IPS DF 6.9 (cell line): ENCODE results near the gene ARID1B.

Experiments
- DNase-seq: peaks from one replicate; pipeline ENCODE4 v3.0.0-alpha.2; 2013; ENCODE audit warnings: low read depth, low spot score
- H3K27ac ChIP-seq: one replicate; pipeline ENCODE4 v1.5.1; 2013; ENCODE audit warnings: low read length, control low read depth
- H3K27me3 ChIP-seq: 2 replicates; pipeline ENCODE4 v1.6.1; 2013; ENCODE audit warnings: mild to moderate bottlenecking, low read length; ENCODE audit not compliant: control insufficient read depth, insufficient read depth
- H3K36me3 ChIP-seq: 2 replicates; pipeline ENCODE4 v1.6.1; 2013; ENCODE audit warnings: low read length; ENCODE audit not compliant: control insufficient read depth, insufficient read depth
- H3K4me1 ChIP-seq: 2 replicates; pipeline ENCODE4 v1.6.1; 2013; ENCODE audit warnings: low read length; ENCODE audit not compliant: control insufficient read depth, insufficient read depth
- H3K4me3 ChIP-seq: 2 replicates; pipeline ENCODE4 v1.5.1; 2013; ENCODE audit warnings: mild to moderate bottlenecking, low read length
- H3K9me3 ChIP-seq: 2 replicates; pipeline ENCODE4 v1.6.1; 2013; ENCODE audit warnings: low read length, inconsistent platforms; ENCODE audit not compliant: control insufficient read depth, insufficient read depth
- WGBS: extraction: QIAGEN DNeasy Blood & Tissue Kit; methylation state at CpG from one replicate; pipeline ENCODE4 v1.1.7; 2013; ENCODE audit warnings: mixed read lengths, missing lambda C conversion rate; ENCODE audit not compliant: insufficient read length, insufficient coverage; 5-methylcytosine and 5-hydroxymethylcytosine counted together

Gene ARID1B

DNA sequence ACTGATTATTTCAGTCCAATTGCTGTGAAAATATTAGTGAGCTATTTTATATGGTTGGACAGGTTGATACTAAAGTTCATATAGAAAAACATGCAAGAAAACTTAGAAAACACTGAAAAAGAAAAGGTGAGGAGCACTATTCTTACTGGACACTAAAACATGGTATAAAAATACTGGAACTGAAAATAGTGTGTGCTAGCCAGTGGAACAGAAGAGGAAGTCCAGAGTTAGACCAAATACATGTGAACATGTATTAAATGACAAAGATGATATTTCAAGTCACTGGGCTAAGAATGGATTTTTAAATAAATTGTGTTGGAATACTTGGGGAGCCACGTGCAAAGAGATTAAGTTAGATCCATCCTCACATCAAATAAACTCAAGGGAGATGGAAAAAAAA is 327.6 kb downstream of the ARID1B start:
- no peaks in the 10 kb centered on the region for H3K36me3 ChIP-seq
- H3K27me3 ChIP-seq: no peaks in the 10 kb centered on the region
- H3K27ac ChIP-seq: no peak overlapping the region
- WGBS: no CpG with 5 or more reads among the region's 1 CpG
- H3K9me3 ChIP-seq: no peaks in the 10 kb centered on the region
- no peak for DNase-seq
- no peaks in the 10 kb centered on the region for H3K4me1 ChIP-seq
- H3K4me3 ChIP-seq: no peak overlapping the region

GRCh38 chr6:157106487-157106886 is 329.3 kb downstream of the ARID1B start:
- Histone ChIP-seq H3K27ac (no peak overlapping the region), H3K4me1 (no peaks in the 10 kb centered on the region), H3K27me3 (no peaks in the 10 kb centered on the region), H3K9me3 (no peaks in the 10 kb centered on the region), H3K4me3 (no peak overlapping the region), H3K36me3 (no peaks in the 10 kb centered on the region)
- no peak for DNase-seq
- no CpG with 5 or more reads among the region's 2 CpGs for WGBS

- no CpG with 5 or more reads among the region's 4 CpGs for WGBS
- Histone ChIP-seq H3K36me3 (no peaks in the 10 kb centered on the region), H3K27ac (no peak overlapping the region), H3K9me3 (no peaks in the 10 kb centered on the region), H3K4me3 (no peak overlapping the region), H3K4me1 (no peaks in the 10 kb centered on the region), H3K27me3 (no peaks in the 10 kb centered on the region)
- DNase-seq: no peak
These were observed 330.4 kb downstream of the ARID1B start for GRCh38 chr6:157107571-157107914.

GRCh38 chr6:157107915-157108651 is 330.9 kb downstream of the ARID1B start:
- H3K9me3 ChIP-seq: no peaks in the 10 kb centered on the region
- H3K4me1 ChIP-seq: no peaks in the 10 kb centered on the region
- H3K4me3 ChIP-seq: no peak overlapping the region
- H3K27ac ChIP-seq: no peak overlapping the region
- no peaks in the 10 kb centered on the region for H3K36me3 ChIP-seq
- no peak for DNase-seq
- WGBS: no CpG with 5 or more reads among the region's 6 CpGs
- H3K27me3 ChIP-seq: no peaks in the 10 kb centered on the region

DNA sequence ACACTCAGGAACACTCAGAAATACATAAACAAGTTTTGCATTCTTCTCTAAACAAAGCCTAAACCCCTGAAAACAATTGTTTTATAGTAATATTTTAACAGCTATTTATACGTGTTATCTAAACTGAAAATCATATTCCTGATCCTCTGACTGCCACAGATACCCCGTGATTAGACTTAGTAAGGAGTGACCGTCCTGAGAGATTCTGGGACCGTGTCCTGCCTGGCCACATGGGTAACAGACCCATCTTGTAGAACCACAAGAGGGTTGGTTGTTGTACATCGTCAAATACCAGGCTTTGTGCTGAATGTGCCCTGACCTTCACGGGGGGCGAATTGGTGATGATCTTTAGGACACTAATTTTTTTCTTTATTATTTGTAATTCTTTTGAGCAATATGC is 331.7 kb downstream of the ARID1B start:
- no CpG with 5 or more reads among the region's 7 CpGs for WGBS
- H3K4me3 ChIP-seq: no peak overlapping the region
- no peaks in the 10 kb centered on the region; the same call in 1 of the 2 replicates for H3K36me3 ChIP-seq
- H3K9me3 ChIP-seq: no peaks in the 10 kb centered on the region
- no peaks in the 10 kb centered on the region for H3K27me3 ChIP-seq
- H3K27ac ChIP-seq: no peak overlapping the region
- DNase-seq: no peak
- no peaks in the 10 kb centered on the region for H3K4me1 ChIP-seq

DNA sequence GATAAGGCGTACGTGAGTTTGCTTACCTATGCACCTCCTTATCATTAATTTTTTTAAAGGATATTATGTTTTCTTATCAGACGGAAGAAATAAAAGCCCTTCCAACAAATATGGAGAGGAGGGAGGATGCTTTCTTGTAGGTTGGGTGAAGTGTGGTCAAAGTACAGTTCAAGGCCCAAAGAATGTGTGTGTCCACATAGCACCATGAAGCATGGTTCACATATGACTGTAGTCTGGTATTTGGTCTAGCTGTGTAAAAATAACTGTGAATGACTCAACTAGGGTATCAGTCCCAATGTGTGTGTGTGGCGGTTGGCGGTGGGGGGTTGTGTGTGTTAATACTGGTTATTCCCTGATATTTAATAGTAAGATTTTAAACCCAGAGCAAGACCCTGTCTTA is 333.4 kb downstream of the ARID1B start:
- H3K27ac ChIP-seq: no peak overlapping the region
- DNase-seq: no peak

DNA sequence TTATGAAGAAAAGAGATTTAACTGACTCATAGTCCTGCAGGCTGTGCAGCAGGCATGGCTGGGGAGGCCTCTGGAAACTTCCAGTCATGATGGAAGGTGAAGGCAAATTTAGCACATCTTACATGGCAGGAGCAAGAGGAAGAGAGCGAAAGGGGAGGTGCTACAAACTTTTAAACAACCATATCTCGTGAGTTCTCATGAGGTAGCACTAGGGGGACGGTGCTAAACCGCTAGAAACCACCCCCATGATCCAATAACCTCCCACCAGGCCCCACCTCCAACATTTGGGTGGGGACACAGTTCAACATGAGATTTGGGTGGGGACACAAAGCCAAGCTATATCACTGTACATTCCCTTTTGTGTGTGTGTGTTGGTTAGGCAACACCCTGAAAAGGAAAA is 336.2 kb downstream of the ARID1B start:
- no peaks in the 10 kb centered on the region for H3K27me3 ChIP-seq
- no peaks in the 10 kb centered on the region for H3K9me3 ChIP-seq
- H3K36me3 ChIP-seq: no peaks in the 10 kb centered on the region; the same call in 1 of the 2 replicates
- no peak overlapping the region for H3K4me3 ChIP-seq
- WGBS: no CpG with 5 or more reads among the region's 4 CpGs
- DNase-seq: no peak
- no peak overlapping the region for H3K27ac ChIP-seq
- no peaks in the 10 kb centered on the region for H3K4me1 ChIP-seq

More for the DNA sequence above, 333.4 kb downstream of the ARID1B start:
- H3K27me3 ChIP-seq: no peaks in the 10 kb centered on the region
- H3K9me3 ChIP-seq: no peaks in the 10 kb centered on the region
- H3K4me3 ChIP-seq: no peak overlapping the region
- no peaks in the 10 kb centered on the region; the same call in 1 of the 2 replicates for H3K36me3 ChIP-seq
- WGBS: no CpG with 5 or more reads among the region's 5 CpGs
- H3K4me1 ChIP-seq: no peaks in the 10 kb centered on the region

GRCh38 chr6:157116426-157116825 is 339.2 kb downstream of the ARID1B start:
- no peaks in the 10 kb centered on the region for H3K9me3 ChIP-seq
- no peaks in the 10 kb centered on the region for H3K4me1 ChIP-seq
- no peaks in the 10 kb centered on the region for H3K27me3 ChIP-seq
- no peak for DNase-seq
- no CpG with 5 or more reads among the region's 3 CpGs for WGBS
- H3K36me3 ChIP-seq: no peaks in the 10 kb centered on the region; the same call in 1 of the 2 replicates
- no peak overlapping the region for H3K4me3 ChIP-seq
- no peak overlapping the region for H3K27ac ChIP-seq

DNA sequence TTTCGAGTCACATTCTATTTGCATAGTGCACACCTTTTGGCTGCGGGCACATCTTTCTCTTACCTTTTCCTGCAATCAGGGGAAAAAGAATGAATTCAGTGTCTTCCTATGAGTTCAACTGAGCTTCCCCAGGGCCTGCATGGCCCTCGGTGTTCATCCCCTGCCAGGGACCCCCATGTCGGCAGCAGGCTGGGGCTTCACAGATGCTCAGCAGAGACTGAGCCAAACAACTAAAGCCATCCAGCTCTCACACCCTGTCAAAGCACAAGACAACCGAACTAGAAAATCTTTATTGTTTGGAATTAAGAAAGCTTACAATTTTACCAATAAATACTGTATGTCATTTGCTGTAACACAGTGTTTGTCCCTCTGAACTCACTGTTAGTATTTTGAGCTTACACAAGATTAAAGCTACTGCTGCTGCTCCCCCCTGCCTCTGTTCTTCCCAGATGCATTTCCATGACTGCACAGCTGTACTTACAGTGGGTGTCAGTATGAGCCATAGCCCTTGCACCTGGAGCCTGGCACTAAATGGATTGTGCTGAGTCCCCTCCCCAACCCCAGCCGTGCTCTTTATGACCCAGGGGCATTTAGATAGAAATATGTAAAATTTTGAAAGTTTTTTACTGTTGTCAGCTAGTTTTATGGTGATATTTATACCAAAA is 340.4 kb downstream of the ARID1B start:
- WGBS: no CpG with 5 or more reads among the region's 6 CpGs
- no peaks in the 10 kb centered on the region for H3K9me3 ChIP-seq
- no peak overlapping the region for H3K4me3 ChIP-seq
- H3K4me1 ChIP-seq: no peaks in the 10 kb centered on the region
- no peaks in the 10 kb centered on the region for H3K27me3 ChIP-seq
- no peak overlapping the region for H3K27ac ChIP-seq
- H3K36me3 ChIP-seq: no peaks in the 10 kb centered on the region; the same call in 1 of the 2 replicates
- no peak for DNase-seq

DNA sequence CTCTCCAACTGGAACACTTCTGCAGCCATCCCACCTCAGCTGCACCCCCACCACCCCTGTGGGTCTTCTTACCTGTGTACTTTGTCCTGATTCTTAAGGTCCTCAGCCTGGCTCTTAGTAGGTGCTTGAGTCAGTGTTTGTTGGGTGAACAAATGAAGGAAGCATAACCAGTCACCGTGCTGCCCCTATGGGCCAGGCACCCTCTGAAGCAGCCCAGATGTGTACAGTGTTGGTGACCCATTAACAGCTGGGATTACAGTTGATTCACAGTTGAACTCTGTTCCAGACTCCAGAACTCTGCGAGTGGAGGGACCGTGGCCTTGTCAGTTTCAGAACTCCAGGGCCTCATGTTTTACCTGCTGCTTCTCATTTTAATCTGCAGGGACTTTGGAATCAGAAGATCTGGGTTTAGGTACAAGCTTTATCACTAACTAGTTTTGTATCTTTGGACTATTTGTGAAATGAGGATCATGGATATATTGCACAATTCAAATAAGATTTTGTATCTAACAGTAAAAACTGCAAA is 342.4 kb downstream of the ARID1B start:
- no peaks in the 10 kb centered on the region for H3K9me3 ChIP-seq

More for the DNA sequence above, 342.4 kb downstream of the ARID1B start:
- Histone ChIP-seq H3K36me3 (no peaks in the 10 kb centered on the region), H3K27ac (no peak overlapping the region), H3K4me3 (no peak overlapping the region), H3K27me3 (no peaks in the 10 kb centered on the region), H3K4me1 (no peaks in the 10 kb centered on the region)
- no peak for DNase-seq
- WGBS: no CpG with 5 or more reads among the region's 3 CpGs
